Keratinocyte (primary cell): Measurements from ENCODE around the gene CACNA2D4. TPM values are rescaled to one million over a fixed set of nuclear protein-coding genes. Genes with fewer than 3 reads are reported as not detected.

ENCODE experiments used
- DNase-seq: peaks from one replicate; pipeline ENCODE4 v3.0.0-alpha.2; 2011; ENCODE audit warnings: low read depth, missing footprints, low spot score
- FAIRE-seq: peaks from 2 replicates; lab custom pipeline; 2011; peaks lifted over from hg19 to GRCh38; lab: Jason Lieb, UNC
- H2AFZ ChIP-seq: 2 replicates; pipeline ENCODE4 v1.6.0; 2012; ENCODE audit warnings: low read length, control low read depth, inconsistent platforms; ENCODE audit not compliant: control insufficient read depth
- H3K27ac ChIP-seq: 2 replicates; pipeline ENCODE4 v1.5.1; 2011; ENCODE audit warnings: low read length; ENCODE audit not compliant: control insufficient read depth, insufficient read depth
- H3K27me3 ChIP-seq: 3 replicates; pipeline ENCODE4 v1.6.0; 2011; ENCODE audit warnings: low read length; ENCODE audit not compliant: control insufficient read depth, insufficient read depth; ENCODE audit errors: extremely low read depth
- H3K36me3 ChIP-seq, 2 experiments: 2 replicates in 1 of 2; 3 replicates in 1 of 2; pipeline ENCODE4 v1.5.1; 2011; ENCODE audit warnings: low read length in 2 of 2, mild to moderate bottlenecking in 1 of 2; ENCODE audit not compliant: control insufficient read depth in 2 of 2, insufficient read depth in 2 of 2; ENCODE audit errors: extremely low read depth in 1 of 2
- H3K4me1 ChIP-seq: 3 replicates; pipeline ENCODE4 v1.5.1; 2011; ENCODE audit warnings: low read length; ENCODE audit not compliant: control insufficient read depth, insufficient read depth; ENCODE audit errors: extremely low read depth
- H3K4me2 ChIP-seq: 3 replicates; pipeline ENCODE4 v1.6.0; 2011; ENCODE audit warnings: low read depth, low read length; ENCODE audit not compliant: control insufficient read depth, insufficient read depth; ENCODE audit errors: extremely low read depth
- H3K4me3 ChIP-seq, 3 experiments: fragments of 200-600 bp in 1 of 3; sonication (generic) in 1 of 3; 2 replicates in 2 of 3; 3 replicates in 1 of 3; pipeline ENCODE4 v1.5.1; 2011 to 2016; ENCODE audit warnings: low read length in 3 of 3, mild to moderate bottlenecking in 3 of 3, control low read depth in 2 of 3, inconsistent platforms in 1 of 3, low read depth in 1 of 3, mixed read lengths in 1 of 3, mixed run types in 1 of 3, moderate library complexity in 1 of 3; ENCODE audit not compliant: control insufficient read depth in 2 of 3, insufficient read depth in 2 of 3; ENCODE audit errors: extremely low read depth in 1 of 3
- H3K79me2 ChIP-seq: 2 replicates; pipeline ENCODE4 v1.6.0; 2012; ENCODE audit warnings: low read length; ENCODE audit not compliant: control insufficient read depth, insufficient read depth
- H3K9ac ChIP-seq: 3 replicates; pipeline ENCODE4 v1.6.0; 2011; ENCODE audit warnings: low read length; ENCODE audit not compliant: control insufficient read depth, insufficient read depth; ENCODE audit errors: extremely low read depth
- H3K9me1 ChIP-seq: 3 replicates; pipeline ENCODE4 v1.6.0; 2011; ENCODE audit warnings: low read length; ENCODE audit not compliant: control insufficient read depth, insufficient read depth; ENCODE audit errors: extremely low read depth
- H3K9me3 ChIP-seq: 2 replicates; pipeline ENCODE4 v1.5.1; 2012; ENCODE audit warnings: low read depth, low read length; ENCODE audit not compliant: control insufficient read depth
- H4K20me1 ChIP-seq: 3 replicates; pipeline ENCODE4 v1.6.0; 2011; ENCODE audit warnings: low read length; ENCODE audit not compliant: control insufficient read depth, insufficient read depth; ENCODE audit errors: extremely low read depth
- CTCF ChIP-seq, 3 experiments: IDR thresholded peaks in 1 of 3; conservative IDR thresholded peaks in 1 of 3; optimal IDR thresholded peaks in 1 of 3; 2 replicates in 2 of 3; 3 replicates in 1 of 3; pipeline versions ENCODE3 to v1.5.1; 2011; ENCODE audit warnings: low read length in 3 of 3, mild to moderate bottlenecking in 3 of 3, moderate library complexity in 2 of 3, control low read depth in 1 of 3, inconsistent platforms in 1 of 3; ENCODE audit not compliant: insufficient read depth in 2 of 3; ENCODE audit errors: extremely low read depth in 1 of 3
- EZH2 ChIP-seq: IDR thresholded peaks from one replicate; pipeline ENCODE4 v1.6.1; 2012; ENCODE audit warnings: inconsistent platforms, mild to moderate bottlenecking, low read length, moderate library complexity
- dilution Hi-C: fragments of 300-500 bp; cut with MboI; formaldehyde crosslinking; loops from one replicate; pipeline ENCODE4 v1.7.0; 2020; ENCODE audit warnings: low sequenced_read_pairs; ENCODE audit not compliant: extremely low pct_ligation_motif_present
- polyA plus RNA-seq, 5 experiments: library from polyadenylated mRNA; depleted of rRNA in 3 of 5; stranded (reverse) in 3 of 5; stranded (forward) in 1 of 5; unstranded in 1 of 5; fragments of >200 nt; gene quantifications; 1 replicate in 1 of 5; 2 replicates in 3 of 5; 3 replicates in 1 of 5; pipeline versions ENCODE4 v1.2.1 to v1.2.3, GENCODE V29; 2011 to 2012; ENCODE audit warnings: missing spikeins in 2 of 5, low read depth in 1 of 5, low replicate concordance in 1 of 5

The CACNA2D4 gene
- polyA plus RNA-seq, 1 donor (not counting 4 experiments of a cell fraction or from before 2014, with no cell fraction given) = 0.09 TPM

DNA sequence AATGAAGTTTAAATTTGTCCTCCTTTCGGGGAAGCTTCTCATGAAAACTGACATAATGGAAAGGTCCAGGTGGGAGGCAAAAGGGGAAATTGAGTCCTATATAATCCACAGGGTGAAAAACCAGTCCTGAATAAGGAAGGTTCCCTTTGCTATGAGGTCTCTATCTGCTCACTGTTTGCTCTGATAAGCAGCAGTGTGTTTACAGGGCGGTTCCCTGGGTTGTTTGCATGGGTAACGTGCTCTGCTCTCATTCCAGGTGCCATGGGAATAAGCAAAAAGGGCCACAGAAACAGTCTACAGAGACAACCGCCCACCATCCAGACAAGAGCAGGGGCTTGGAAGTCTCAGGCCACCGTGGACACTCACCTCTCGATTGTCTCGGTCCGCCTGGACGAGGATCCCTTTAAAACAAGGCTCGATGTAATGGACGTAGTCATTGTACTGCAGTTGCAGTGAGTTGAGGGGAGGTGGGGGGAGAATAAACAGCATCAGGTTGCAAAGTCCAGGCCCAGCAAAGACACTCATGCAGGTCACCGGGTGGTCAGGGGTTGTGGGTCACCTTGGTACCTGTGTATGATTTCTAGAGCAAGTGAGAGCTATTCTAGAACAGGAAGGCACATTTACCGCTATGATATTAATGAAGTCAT, 32.7 kb downstream of the CACNA2D4 start:
- TF ChIP-seq EZH2 (no peak), CTCF (optimal IDR thresholded peaks at IDR 0.05 in 1 of 3, IDR thresholded peaks at IDR 0.05 in 1 of 3, conservative IDR thresholded peaks at IDR 0.05 in 1 of 3; ENCODE audit: extremely low read depth in 1 of 3, insufficient read depth in 2 of 3, low read length in 3 of 3) (no peak)
- FAIRE-seq = no peak
- Histone ChIP-seq H3K4me1 (no peaks in the 10 kb centered on the region), H3K9ac (no peak overlapping the region), H3K36me3 (no peaks in the 10 kb centered on the region), H3K27me3 (no peaks in the 10 kb centered on the region), H4K20me1 (no peaks in the 10 kb centered on the region), H3K79me2 (no peaks in the 10 kb centered on the region), H3K9me1 (no peaks in the 10 kb centered on the region), H2AFZ (no peak overlapping the region), H3K4me2 (no peak overlapping the region), H3K9me3 (no peaks in the 10 kb centered on the region), H3K4me3 (no peak overlapping the region), H3K27ac (no peak overlapping the region)
- DNase-seq = no peak
- dilution Hi-C loops = no loop called here

DNA sequence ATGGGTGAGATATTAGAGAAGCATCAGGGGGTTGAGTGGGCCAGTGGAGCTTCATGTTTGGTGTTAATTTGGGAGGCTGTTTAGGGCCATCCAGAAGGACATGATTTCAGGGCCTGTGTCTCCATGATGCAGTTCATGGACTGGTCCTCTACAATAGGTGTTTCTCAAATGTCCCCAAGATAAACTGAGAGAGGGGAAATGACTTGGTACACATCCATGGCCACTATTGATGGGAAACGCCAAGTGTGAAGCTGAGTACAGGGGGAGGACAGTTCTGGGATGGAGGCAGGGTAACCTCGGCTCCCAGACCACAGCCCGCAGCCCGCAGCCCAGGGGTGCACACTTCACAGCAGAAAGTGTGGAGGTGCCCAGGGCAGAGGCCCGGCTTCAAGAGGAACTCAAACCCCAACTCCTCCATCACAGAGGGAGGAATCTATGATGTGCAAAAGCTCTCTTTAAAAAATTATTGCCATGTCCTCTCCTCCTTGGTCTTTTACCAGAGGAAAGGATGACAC, 33.3 kb downstream of the CACNA2D4 start:
- no peaks in the 10 kb centered on the region for H4K20me1 ChIP-seq
- no peak for FAIRE-seq
- no peaks in the 10 kb centered on the region for H3K79me2 ChIP-seq
- H3K9ac ChIP-seq = no peak overlapping the region
- H3K4me1 ChIP-seq = no peaks in the 10 kb centered on the region
- dilution Hi-C loops = no loop called here
- H2AFZ ChIP-seq = no peak overlapping the region
- no peaks in the 10 kb centered on the region for H3K9me3 ChIP-seq
- H3K4me2 ChIP-seq = no peak overlapping the region
- no peak overlapping the region for H3K4me3 ChIP-seq
- H3K27ac ChIP-seq = no peak overlapping the region
- no peaks in the 10 kb centered on the region for H3K9me1 ChIP-seq
- H3K36me3 ChIP-seq = no peaks in the 10 kb centered on the region
- DNase-seq = no peak
- H3K27me3 ChIP-seq = no peaks in the 10 kb centered on the region
- TF ChIP-seq CTCF (optimal IDR thresholded peaks at IDR 0.05 in 1 of 3, IDR thresholded peaks at IDR 0.05 in 1 of 3, conservative IDR thresholded peaks at IDR 0.05 in 1 of 3; ENCODE audit: extremely low read depth in 1 of 3, insufficient read depth in 2 of 3, low read length in 3 of 3) (no peak), EZH2 (no peak)
